ENCODE results near the gene APOLD1.

The APOLD1 gene

GRCh38 chr12:12770262-12770661 is 15.2 kb upstream of the APOLD1 start:
- no peak for DNase-seq (ENCODE audit: low read depth)
- TF ChIP-seq CTCF (conservative IDR thresholded peaks at IDR 0.05; ENCODE audit: low read depth, low read length): no peak
- no peak overlapping the region for H3K4me3 ChIP-seq (ENCODE audit: low read depth, low read length)

- no peak for TF ChIP-seq CTCF (conservative IDR thresholded peaks at IDR 0.05; ENCODE audit: low read depth, low read length)
- no peak overlapping the region for H3K4me3 ChIP-seq (ENCODE audit: low read depth, low read length)
- no peak for DNase-seq (ENCODE audit: low read depth)
These were observed 10.7 kb upstream of the APOLD1 start for GRCh38 chr12:12774791-12775190.

- no peak for TF ChIP-seq CTCF (conservative IDR thresholded peaks at IDR 0.05; ENCODE audit: low read depth, low read length)
These were observed 9.2 kb upstream of the APOLD1 start for GRCh38 chr12:12776261-12776660.

GRCh38 chr12:12777092-12777491 is 8.4 kb upstream of the APOLD1 start:
- no peak for DNase-seq (ENCODE audit: low read depth)
- H3K4me3 ChIP-seq (ENCODE audit: low read depth, low read length): no peak overlapping the region
- TF ChIP-seq CTCF (conservative IDR thresholded peaks at IDR 0.05; ENCODE audit: low read depth, low read length): no peak

More at GRCh38 chr12:12776261-12776660, 9.2 kb upstream of the APOLD1 start:
- no peak for DNase-seq (ENCODE audit: low read depth)
- no peak overlapping the region for H3K4me3 ChIP-seq (ENCODE audit: low read depth, low read length)

- DNase-seq (ENCODE audit: low read depth): no peak
- TF ChIP-seq CTCF (conservative IDR thresholded peaks at IDR 0.05; ENCODE audit: low read depth, low read length): no peak
- H3K4me3 ChIP-seq (ENCODE audit: low read depth, low read length): no peak overlapping the region
These were observed 6.5 kb upstream of the APOLD1 start for GRCh38 chr12:12779007-12779406.

DNA sequence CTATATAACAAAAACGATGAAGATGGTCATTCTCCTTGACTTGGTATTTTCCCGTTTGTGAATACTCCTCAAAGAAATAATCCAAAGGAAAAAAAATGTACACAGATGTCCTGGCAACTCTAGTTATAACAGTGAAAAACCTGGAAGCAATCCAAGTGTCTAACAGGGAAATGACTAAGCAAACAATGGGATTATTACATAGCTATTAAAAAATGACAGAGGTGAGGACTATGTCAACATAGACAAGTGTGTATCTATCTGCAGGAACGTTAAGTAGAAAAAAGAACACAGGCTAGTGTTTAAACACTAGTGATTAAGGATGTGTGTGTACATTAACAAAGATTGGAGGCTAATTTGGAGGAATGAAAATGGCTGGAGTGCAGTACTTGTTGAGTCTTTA is 5.9 kb upstream of the APOLD1 start:
- TF ChIP-seq CTCF (conservative IDR thresholded peaks at IDR 0.05; ENCODE audit: low read depth, low read length): no peak
- no peak overlapping the region for H3K4me3 ChIP-seq (ENCODE audit: low read depth, low read length)
- peak; percentile 89 for DNase-seq (ENCODE audit: low read depth)

DNA sequence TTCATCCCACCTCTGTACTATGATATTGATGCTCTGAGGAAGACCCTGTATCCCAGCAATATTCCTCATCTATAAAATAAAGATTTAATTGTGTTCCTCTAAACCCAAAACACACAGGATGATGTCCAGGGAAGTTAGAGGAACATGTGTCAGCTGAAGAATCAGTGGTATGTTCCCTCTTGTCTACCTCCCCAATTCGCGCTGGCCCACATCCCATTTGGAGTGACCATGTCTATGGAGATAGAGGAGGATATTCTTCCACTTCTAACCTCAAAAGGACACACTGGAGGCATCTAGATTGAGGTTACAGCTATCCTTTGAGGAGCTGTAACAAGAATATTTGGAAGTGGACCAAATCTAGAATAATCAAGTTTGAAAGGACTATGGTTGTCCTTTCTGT is 1.3 kb upstream of the APOLD1 start:
- no peak overlapping the region for H3K4me3 ChIP-seq (ENCODE audit: low read depth, low read length)
- no peak for TF ChIP-seq CTCF (conservative IDR thresholded peaks at IDR 0.05; ENCODE audit: low read depth, low read length)
- no peak for DNase-seq (ENCODE audit: low read depth)

All from choroid plexus epithelial cell (primary cell).